GM23248 (cell line): ENCODE results near the gene BEND3.

Source experiments
- EZH2 ChIP-seq: fragments of 200-600 bp; sonication (generic); IDR thresholded peaks from 2 replicates; pipeline ENCODE4 v1.6.1; 2018; ENCODE audit warnings: antibody characterized with exemption, mild to moderate bottlenecking; ENCODE audit not compliant: insufficient read depth, poor library complexity, severe bottlenecking
- EZH2phosphoT487 ChIP-seq: fragments of 200-600 bp; sonication (generic); IDR thresholded peaks from 2 replicates; pipeline ENCODE4 v1.6.1; 2018; ENCODE audit warnings: antibody characterized with exemption, moderate library complexity, mild to moderate bottlenecking, low read depth; ENCODE audit not compliant: insufficient read depth

DNA sequence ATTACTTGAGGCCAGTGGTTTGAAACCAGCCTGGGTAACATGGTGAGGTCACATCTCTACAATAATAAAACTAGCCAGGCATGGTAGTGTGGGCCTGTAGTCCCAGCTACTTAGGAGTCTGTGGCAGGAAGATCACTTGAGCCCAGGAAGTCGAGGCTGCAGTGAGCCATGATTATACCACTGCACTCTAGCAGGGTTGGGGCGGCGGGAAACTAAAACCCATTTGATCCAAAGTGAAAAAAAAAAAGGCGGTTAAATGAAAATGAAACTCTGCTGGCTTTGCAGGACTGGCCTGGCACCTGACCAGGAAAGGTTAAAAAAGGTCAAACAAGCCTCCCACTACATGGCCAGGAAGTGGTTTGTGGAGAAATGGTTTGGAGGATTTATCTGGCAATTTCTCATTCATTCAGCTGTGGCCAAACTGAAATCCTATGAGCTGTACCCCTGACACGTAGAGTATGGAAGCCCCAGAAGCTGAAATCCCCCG lies 50.7 kb downstream of the BEND3 start:
- TF ChIP-seq EZH2phosphoT487 (no peak), EZH2 (no peak)
